GM19239 (cell line): ENCODE results near the gene AMPD1.

Experiments
- DNase-seq: peaks from one replicate; pipeline ENCODE4 v3.0.0; 2011; ENCODE audit warnings: low spot score; ENCODE audit not compliant: insufficient read length
- FAIRE-seq: peaks from 2 replicates; lab custom pipeline; 2011; peaks lifted over from hg19 to GRCh38; lab: Jason Lieb, UNC

Gene AMPD1

DNA sequence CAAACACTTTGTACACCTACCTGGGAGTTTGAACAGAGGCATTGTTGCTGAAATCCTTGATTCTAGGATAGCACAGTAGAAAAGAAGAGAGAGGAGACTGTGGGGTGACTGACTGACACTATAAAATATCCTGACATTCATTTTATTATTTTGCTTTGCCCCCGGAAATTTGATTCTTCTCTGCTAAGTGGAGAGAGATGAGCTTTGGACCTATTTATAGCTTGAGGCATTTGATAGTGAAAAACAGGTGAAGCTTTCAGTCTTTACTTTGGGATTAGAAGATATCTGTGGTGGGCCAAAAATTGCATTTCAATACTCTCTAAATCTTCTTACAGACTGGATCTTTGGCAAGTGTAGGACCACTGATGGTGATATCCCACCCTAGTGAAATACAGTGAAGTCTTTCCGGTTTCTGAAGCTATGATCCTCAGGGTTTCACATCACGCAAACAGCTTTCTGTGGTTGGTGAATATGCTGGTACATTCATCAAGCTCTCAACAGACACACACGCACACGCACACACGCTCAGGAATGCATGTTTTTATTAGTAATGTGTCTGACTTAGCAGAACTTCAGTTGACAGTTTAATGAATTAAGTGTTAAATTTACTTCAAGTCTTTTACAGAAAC lies at the start of gene AMPD1:
Gene AMPD1, minus strand, starts transcription at position 117 of the 629 bp plus-strand sequence. Its CDS starts 75 bp downstream, at position 42.
- DNase-seq, result no peak
- FAIRE-seq, result no peak

DNA sequence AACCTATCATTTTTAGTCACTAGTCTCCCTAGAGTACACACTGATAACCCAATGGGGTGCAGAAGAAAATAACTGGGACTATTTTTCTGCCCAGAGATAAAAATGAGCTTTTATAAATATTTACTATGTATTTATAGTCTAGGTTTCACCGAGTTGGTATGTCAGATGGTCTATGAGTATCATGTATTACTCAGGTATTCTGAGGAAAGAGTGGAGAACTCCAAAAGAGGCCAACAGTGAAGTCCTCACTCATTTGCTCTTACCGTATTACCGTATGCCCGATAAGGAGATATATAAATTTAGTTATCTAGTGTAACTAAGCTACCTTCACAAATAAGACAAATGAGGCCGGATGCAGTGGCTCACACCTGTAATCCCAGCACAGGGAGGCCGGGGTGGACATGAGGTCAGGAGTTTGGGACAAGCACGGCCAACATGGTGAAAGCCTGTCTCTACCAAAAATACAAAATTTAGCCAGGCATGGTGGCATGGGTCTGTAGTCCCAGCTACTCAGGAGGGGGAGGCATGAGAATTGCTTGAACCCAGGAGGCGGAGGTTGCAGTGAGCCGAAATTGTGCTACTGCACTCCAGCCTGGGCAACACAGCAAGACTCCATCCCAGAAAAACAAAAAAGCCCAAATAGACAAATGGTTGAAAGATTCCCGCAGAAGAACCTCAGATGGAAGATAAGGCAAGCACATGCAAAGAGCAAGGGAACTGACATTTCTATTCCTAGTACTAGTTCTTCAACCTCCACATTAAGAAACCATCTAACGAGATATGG lies 46.8 kb upstream of the AMPD1 start:
- DNase-seq, result no peak
- FAIRE-seq, result no peak

GRCh38 chr1:114740331-114740730 lies 45.0 kb upstream of the AMPD1 start:
- FAIRE-seq, result no peak
- no peak for DNase-seq

DNA sequence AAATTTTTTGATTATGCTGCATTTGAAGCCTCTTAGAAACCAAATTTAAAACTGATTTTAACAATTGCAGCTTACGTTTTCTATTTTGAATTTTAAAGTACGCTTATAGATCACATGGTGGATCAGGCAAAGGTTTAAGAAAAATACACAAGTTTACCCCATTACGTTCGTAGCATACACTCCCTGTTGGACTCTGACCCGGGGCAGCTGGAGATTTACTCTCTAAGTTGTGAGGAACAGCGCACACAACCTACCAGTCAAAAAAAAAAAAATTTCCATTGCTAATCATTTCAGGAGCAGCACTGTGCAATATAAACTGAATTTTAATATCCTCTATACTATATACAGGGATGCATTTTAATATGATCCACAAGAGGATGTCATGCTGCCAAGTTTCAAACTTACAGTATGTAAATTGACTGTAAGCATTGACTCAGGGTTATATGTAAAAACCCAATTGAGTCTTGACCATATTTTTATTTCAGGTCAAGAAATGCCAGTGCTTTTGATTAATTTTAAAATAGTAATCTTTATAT lies 42.0 kb upstream of the AMPD1 start:
- no peak for FAIRE-seq

DNA sequence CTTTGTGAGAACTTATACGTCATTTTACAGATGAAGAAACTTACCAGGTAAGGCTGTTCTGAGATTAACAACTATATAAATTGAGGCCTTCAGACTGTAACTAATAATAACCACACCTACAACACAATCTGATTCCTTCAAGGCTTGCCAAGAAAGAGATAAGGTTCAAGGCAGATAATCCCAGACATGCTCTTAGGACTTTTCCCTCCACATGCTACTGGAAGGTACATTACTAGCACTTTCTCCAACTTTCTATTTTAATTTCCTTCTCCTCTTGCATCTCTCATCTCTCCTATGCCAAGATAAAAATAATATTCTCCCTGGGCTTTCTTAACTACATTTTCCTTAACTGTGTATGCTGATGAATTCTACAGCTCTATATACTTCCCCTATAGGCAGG lies 40.1 kb upstream of the AMPD1 start:
- FAIRE-seq (no peak), DNase-seq (no peak)

More for the DNA sequence above, 42.0 kb upstream of the AMPD1 start:
- DNase-seq, result no peak

DNA sequence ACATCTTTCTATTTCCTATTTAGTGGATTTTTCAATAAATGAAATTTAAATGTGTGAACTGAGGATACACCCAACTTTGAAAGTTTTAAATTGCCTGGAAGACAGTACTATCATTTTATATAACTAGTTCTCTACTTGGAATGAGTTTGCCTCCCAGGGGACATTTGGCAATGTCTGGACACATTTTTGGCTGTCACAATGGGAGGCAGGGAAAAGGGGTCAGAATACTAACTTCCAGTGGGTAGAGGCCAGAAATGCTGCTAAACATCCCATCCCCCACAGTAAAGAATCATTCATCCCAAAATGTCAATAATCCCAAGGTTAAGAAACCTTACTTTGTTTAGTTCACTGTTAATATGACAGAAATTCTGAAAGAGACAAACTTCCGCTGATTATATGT lies 34.4 kb upstream of the AMPD1 start:
- no peak for DNase-seq
- FAIRE-seq, result no peak

GRCh38 chr1:114728553-114728952 lies 33.2 kb upstream of the AMPD1 start:
- FAIRE-seq (no peak), DNase-seq (no peak)

GRCh38 chr1:114725230-114725629 lies 29.9 kb upstream of the AMPD1 start:
- no peak for DNase-seq
- FAIRE-seq, result no peak

GRCh38 chr1:114723915-114724314 lies 28.6 kb upstream of the AMPD1 start:
- FAIRE-seq, result no peak
- no peak for DNase-seq

GRCh38 chr1:114723457-114723856 lies 28.1 kb upstream of the AMPD1 start:
- no peak for DNase-seq
- no peak for FAIRE-seq

- no peak for DNase-seq
- FAIRE-seq, result no peak
Measured at GRCh38 chr1:114720492-114720891, 25.1 kb upstream of the AMPD1 start.

DNA sequence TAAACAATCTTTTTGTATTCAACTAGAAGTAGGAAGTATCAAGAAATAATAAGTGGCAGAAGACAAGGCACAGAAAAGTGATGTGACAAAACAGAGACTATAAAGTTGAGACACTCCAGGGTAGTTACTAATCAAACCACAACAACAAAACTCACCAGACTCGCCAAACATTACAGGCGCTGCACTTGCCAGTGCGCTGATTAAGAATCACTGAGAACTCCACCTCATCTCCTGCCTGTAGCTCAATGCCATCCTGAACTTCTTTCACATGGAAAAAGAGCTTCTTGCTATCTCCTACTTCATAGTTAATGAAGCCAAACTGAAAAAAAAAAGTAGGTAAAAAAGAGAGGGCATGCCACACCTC lies 24.1 kb upstream of the AMPD1 start:
- no peak for DNase-seq
- no peak for FAIRE-seq

DNA sequence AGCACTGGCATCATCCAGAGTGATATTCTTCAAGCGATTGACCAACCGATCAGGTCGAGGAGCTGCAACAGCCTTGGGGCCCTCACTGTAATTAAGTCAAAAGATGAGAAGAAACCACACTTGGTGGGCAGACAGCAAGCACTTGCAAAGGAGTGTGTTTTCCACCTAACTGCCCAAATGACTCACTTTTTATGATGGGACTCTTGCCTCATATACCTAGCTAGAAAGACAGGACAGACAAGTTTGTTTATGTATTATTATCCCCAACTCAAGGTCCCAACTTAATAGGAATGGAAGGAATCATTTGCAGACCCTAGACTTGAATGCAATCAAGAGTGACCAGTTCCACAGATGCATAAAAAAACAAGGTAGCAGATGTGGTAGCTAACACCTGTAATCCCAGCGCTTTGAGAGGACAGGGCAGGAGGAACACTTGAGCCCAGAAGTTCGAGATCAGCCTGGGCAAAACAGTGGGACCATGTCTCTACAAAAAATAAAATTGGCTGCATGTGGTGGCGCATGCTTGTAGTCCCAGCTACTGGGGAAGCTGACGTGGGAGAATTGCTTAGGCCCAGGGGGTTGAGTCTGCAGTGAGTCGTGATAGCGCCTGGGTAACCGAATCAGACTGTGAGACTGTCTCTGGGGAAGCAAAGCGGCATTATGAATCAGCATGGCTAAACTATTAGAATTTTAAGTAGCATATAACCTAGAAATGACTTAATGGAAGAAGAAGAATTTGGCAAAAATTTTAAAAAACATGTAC lies 23.5 kb upstream of the AMPD1 start:
- DNase-seq (no peak), FAIRE-seq (no peak)

GRCh38 chr1:114716304-114717170 lies 21.2 kb upstream of the AMPD1 start, which contains the start of gene NRAS:
TSS of gene NRAS (minus strand) at chr1:114716771. CDS start at chr1:114716160, 611 bp downstream.
- DNase-seq (peak; percentile 71), FAIRE-seq (peak; percentile 84)

DNA sequence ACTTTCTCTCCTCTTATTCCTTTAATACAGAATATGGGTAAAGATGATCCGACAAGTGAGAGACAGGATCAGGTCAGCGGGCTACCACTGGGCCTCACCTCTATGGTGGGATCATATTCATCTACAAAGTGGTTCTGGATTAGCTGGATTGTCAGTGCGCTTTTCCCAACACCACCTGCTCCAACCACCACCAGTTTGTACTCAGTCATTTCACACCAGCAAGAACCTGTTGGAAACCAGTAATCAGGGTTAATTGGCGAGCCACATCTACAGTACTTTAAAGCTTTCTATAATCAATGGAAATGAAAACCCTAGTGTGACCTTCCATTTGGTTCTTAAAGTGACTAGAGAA lies 20.6 kb upstream of the AMPD1 start:
- FAIRE-seq (no peak), DNase-seq (no peak)

- FAIRE-seq (no peak), DNase-seq (no peak)
Measured at GRCh38 chr1:114712977-114713376, 17.6 kb upstream of the AMPD1 start.

GRCh38 chr1:114710360-114710759 lies 15.0 kb upstream of the AMPD1 start:
- DNase-seq (no peak), FAIRE-seq (no peak)

GRCh38 chr1:114707604-114708003 lies 12.3 kb upstream of the AMPD1 start:
- FAIRE-seq, result no peak
- DNase-seq, result no peak

GRCh38 chr1:114703242-114703641 lies 7.9 kb upstream of the AMPD1 start:
- peak; percentile 8 for FAIRE-seq
- DNase-seq, result no peak

GRCh38 chr1:114702737-114703136 lies 7.4 kb upstream of the AMPD1 start:
- no peak for FAIRE-seq

More at GRCh38 chr1:114702737-114703136, 7.4 kb upstream of the AMPD1 start:
- no peak for DNase-seq
